Esophagus muscularis mucosa (tissue), 4 donors: ENCODE results near the gene FBXL4. TPM values are rescaled to one million over a fixed set of nuclear protein-coding genes. Genes with fewer than 3 reads are reported as not detected.

Experiments
- DNase-seq: peaks from one replicate; pipeline ENCODE4 v3.0.0-alpha.2; 2017; ENCODE audit errors: extremely low spot score
- H3K27ac ChIP-seq, 4 donors: fragments of 200-600 bp; sonication (generic); replicated peaks in 1 of 4; 1 replicate in 3 of 4; 2 replicates in 1 of 4; pipeline ENCODE4 v1.5.1; 2016 to 2019; ENCODE audit warnings: mild to moderate bottlenecking in 1 of 4
- H3K27me3 ChIP-seq, 4 donors: fragments of 200-600 bp; sonication (generic); one replicate each; pipeline versions ENCODE4 v1.5.1 to v1.6.0; 2016 to 2019
- H3K36me3 ChIP-seq, 4 donors: fragments of 200-600 bp; sonication (generic); one replicate each; pipeline ENCODE4 v1.5.1; 2016 to 2019
- H3K4me1 ChIP-seq, 4 donors: fragments of 200-600 bp; sonication (generic); one replicate each; pipeline ENCODE4 v1.5.1; 2016 to 2019
- H3K4me3 ChIP-seq, 4 donors: fragments of 200-600 bp; sonication (generic); 1 replicate in 2 of 4; 2 replicates in 2 of 4; pipeline ENCODE4 v1.5.1; 2016 to 2019; ENCODE audit warnings: mild to moderate bottlenecking in 4 of 4, moderate library complexity in 1 of 4
- H3K9me3 ChIP-seq, 4 donors: fragments of 200-600 bp; sonication (generic); 1 replicate in 3 of 4; 2 replicates in 1 of 4; pipeline ENCODE4 v1.5.1; 2016 to 2019
- EP300 ChIP-seq: sonication (generic); formaldehyde crosslinking; IDR thresholded peaks from one replicate; pipeline ENCODE4 v1.6.1; 2017; ENCODE audit warnings: antibody characterized with exemption
- POLR2A ChIP-seq: fragments of 450-650 bp; IDR thresholded peaks from one replicate; pipeline ENCODE4 v1.6.1; 2017; ENCODE audit warnings: antibody characterized with exemption, moderate library complexity, mild to moderate bottlenecking, low read depth
- POLR2AphosphoS5 ChIP-seq, 2 donors: sonication (generic); formaldehyde crosslinking; IDR thresholded peaks; one replicate each; pipeline ENCODE4 v1.6.1; 2017; ENCODE audit warnings: antibody characterized with exemption in 2 of 2
- WGBS: methylation state at CpG from one replicate; pipeline ENCODE4 v1.1.5; 2018; 5-methylcytosine and 5-hydroxymethylcytosine counted together
- intact Hi-C: fragments of 100-400 bp; cut with DNase I; formaldehyde crosslinking; loops from one replicate; pipeline ENCODE4 v1.15.1; 2023
- total RNA-seq, 4 donors: library from RNA; depleted of rRNA; stranded (reverse); fragments of >200 nt; gene quantifications; one replicate each; pipeline versions ENCODE4 v1.1.0 to v1.2.1, GENCODE V29; 2016
- TF ChIP-seq, protein P1 (sequence below), 3 experiments: fragments of 200-600 bp in 2 of 3; fragments of 450-650 bp in 1 of 3; sonication (generic) in 2 of 3; IDR thresholded peaks; one replicate each; pipeline ENCODE4 v1.5.1; 2017 to 2019; ENCODE audit warnings: antibody characterized with exemption in 3 of 3, mild to moderate bottlenecking in 2 of 3, moderate library complexity in 1 of 3

The FBXL4 gene
- total RNA-seq, 4 donors from 2014 or later = 11.8 to 17.8 (median 15.6) TPM

DNA sequence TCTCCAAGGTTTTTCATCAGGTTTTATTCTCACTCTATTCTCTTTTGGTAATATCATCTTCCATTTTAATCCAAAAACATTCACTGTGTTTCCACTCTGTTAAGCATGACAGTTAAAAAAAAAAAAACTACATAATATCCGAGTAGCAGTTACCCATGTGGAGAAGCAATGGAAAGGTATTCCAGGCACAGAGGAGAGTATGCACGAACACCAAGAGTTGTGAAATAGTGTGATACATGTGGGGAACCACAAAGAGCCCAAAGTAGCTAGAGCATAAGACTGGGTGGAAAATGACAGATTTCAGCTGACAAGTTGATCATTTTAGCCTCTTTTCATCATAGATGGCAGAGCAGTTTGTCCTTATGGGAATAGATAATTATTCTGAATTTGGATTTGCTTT is 19.9 kb upstream of the FBXL4 start:
- no peak overlapping the region for H3K27ac ChIP-seq
- DNase-seq = no peak
- H3K4me1 ChIP-seq = no peaks in the 10 kb centered on the region
- H3K9me3 ChIP-seq = peaks cover 0 to 3% (median 0%) of the 10 kb centered on the region in 4 donors
- no peaks in the 10 kb centered on the region for H3K27me3 ChIP-seq
- intact Hi-C loops = no loop called here
- H3K36me3 ChIP-seq = no peaks in the 10 kb centered on the region
- 87% methylated on average over 2 of the region's 2 CpGs for WGBS
- no peak overlapping the region for H3K4me3 ChIP-seq
- no peak for TF ChIP-seq POLR2A
- TF ChIP-seq POLR2AphosphoS5 (IDR thresholded peaks at IDR 0.05) = no peak
- TF ChIP-seq, protein P1, sequence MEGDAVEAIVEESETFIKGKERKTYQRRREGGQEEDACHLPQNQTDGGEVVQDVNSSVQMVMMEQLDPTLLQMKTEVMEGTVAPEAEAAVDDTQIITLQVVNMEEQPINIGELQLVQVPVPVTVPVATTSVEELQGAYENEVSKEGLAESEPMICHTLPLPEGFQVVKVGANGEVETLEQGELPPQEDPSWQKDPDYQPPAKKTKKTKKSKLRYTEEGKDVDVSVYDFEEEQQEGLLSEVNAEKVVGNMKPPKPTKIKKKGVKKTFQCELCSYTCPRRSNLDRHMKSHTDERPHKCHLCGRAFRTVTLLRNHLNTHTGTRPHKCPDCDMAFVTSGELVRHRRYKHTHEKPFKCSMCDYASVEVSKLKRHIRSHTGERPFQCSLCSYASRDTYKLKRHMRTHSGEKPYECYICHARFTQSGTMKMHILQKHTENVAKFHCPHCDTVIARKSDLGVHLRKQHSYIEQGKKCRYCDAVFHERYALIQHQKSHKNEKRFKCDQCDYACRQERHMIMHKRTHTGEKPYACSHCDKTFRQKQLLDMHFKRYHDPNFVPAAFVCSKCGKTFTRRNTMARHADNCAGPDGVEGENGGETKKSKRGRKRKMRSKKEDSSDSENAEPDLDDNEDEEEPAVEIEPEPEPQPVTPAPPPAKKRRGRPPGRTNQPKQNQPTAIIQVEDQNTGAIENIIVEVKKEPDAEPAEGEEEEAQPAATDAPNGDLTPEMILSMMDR (IDR thresholded peaks at IDR 0.05) = no peak
- TF ChIP-seq EP300 = no peak

GRCh38 chr6:98959631-98960030 is 11.9 kb upstream of the FBXL4 start:
- Histone ChIP-seq H3K27ac (no peak overlapping the region), H3K4me1 (no peaks in the 10 kb centered on the region), H3K36me3 (no peaks in the 10 kb centered on the region), H3K4me3 (no peak overlapping the region), H3K27me3 (no peaks in the 10 kb centered on the region), H3K9me3 (no peaks in the 10 kb centered on the region)
- TF ChIP-seq EP300 (no peak), POLR2AphosphoS5 (IDR thresholded peaks at IDR 0.05) (no peak), POLR2A (no peak)
- TF ChIP-seq, protein P1 (IDR thresholded peaks at IDR 0.05) = no peak
- no peak for DNase-seq
- WGBS = 80% methylated on average over 1 of the region's 1 CpG
- intact Hi-C loops = no loop called here

DNA sequence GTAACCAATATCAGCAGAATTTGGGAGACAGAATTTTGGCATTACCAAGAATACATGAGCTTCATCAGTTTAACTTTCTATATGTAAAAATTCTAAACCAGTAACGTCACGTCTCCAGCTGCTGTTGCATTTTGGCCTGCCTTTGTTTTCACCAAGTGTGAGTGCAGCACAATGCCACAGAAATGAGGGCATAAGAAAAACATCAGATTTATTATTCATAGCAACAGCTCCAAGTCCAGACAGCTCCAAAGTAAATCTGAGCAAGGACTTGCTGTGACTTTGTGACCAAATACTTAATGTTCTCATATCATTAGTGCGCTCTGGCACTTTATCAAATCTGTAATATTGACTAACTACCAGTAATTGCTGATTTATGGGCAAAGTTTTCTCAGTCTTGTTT is 11.0 kb upstream of the FBXL4 start:
- Histone ChIP-seq H3K27ac (no peak overlapping the region), H3K4me3 (no peak overlapping the region)
- TF ChIP-seq POLR2A (no peak), POLR2AphosphoS5 (IDR thresholded peaks at IDR 0.05) (no peak), EP300 (no peak)
- TF ChIP-seq, protein P1 (IDR thresholded peaks at IDR 0.05) = no peak

GRCh38 chr6:98957450-98957849 is 9.7 kb upstream of the FBXL4 start:
- DNase-seq = no peak
- H3K36me3 ChIP-seq = no peaks in the 10 kb centered on the region
- 49% methylated on average over 3 of the region's 3 CpGs for WGBS
- intact Hi-C loops = no loop called here
- no peaks in the 10 kb centered on the region for H3K4me1 ChIP-seq
- TF ChIP-seq EP300 (no peak), POLR2A (no peak), POLR2AphosphoS5 (IDR thresholded peaks at IDR 0.05) (no peak)
- TF ChIP-seq, protein P1 (IDR thresholded peaks at IDR 0.05) = no peak
- H3K27ac ChIP-seq = no peak overlapping the region
- no peaks in the 10 kb centered on the region for H3K27me3 ChIP-seq
- H3K9me3 ChIP-seq = no peaks in the 10 kb centered on the region
- no peak overlapping the region for H3K4me3 ChIP-seq

More for the DNA sequence above, 11.0 kb upstream of the FBXL4 start:
- Histone ChIP-seq H3K27me3 (no peaks in the 10 kb centered on the region), H3K4me1 (no peaks in the 10 kb centered on the region), H3K9me3 (no peaks in the 10 kb centered on the region), H3K36me3 (no peaks in the 10 kb centered on the region)
- DNase-seq = no peak
- WGBS = 71% methylated on average over 3 of the region's 3 CpGs
- intact Hi-C loops = no loop called here

DNA sequence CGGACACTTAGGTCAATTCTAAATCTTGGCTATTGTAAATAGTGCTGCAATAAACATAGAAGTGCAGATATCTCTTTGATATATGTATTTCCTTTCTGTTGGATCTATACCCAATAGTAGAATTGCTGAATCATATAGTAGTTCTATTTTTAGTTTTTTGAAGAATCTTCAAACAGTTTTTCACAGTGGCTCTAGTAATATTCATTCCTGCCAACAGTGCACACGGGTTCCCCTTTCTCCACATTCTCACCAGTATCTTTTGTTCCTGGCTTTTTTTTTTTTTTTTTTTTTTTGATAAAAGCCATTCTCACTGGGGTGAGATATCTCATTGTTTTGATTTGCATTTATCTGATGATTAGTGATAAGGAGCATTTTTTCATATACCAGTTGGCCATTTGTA is 1.8 kb upstream of the FBXL4 start:
- H3K4me3 ChIP-seq = no peak overlapping the region
- 81% methylated on average over 2 of the region's 2 CpGs for WGBS
- TF ChIP-seq EP300 (no peak), POLR2A (no peak), POLR2AphosphoS5 (IDR thresholded peaks at IDR 0.05) (no peak)
- TF ChIP-seq, protein P1 (IDR thresholded peaks at IDR 0.05) = no peak
- no peaks in the 10 kb centered on the region for H3K9me3 ChIP-seq
- no peak overlapping the region for H3K27ac ChIP-seq
- intact Hi-C loops = no loop called here
- DNase-seq = no peak
- H3K36me3 ChIP-seq = no peaks in the 10 kb centered on the region
- peaks cover 7 to 31% (median 30%) of the 10 kb centered on the region in 4 donors for H3K4me1 ChIP-seq
- no peaks in the 10 kb centered on the region for H3K27me3 ChIP-seq
